Progenitor cell of endocrine pancreas (in vitro differentiated cells): ENCODE measurements around the gene KLF9. TPM values are rescaled to one million over a fixed set of nuclear protein-coding genes. Genes with fewer than 3 reads are reported as not detected.

Experiments used
- DNase-seq: peaks from one replicate; pipeline ENCODE4 v3.0.0; 2021; ENCODE audit warnings: low spot score; ENCODE audit not compliant: unreplicated experiment
- H3K27ac Mint-ChIP-seq: 2 replicates; pipeline ENCODE4 v1.8.0; 2021; ENCODE audit warnings: mild to moderate bottlenecking, moderate library complexity, mixed read lengths
- H3K27me3 Mint-ChIP-seq: 2 replicates; pipeline ENCODE4 v1.8.0; 2021; ENCODE audit warnings: mixed read lengths
- H3K36me3 Mint-ChIP-seq: 2 replicates; pipeline ENCODE4 v1.8.0; 2022; ENCODE audit warnings: mixed read lengths; ENCODE audit not compliant: insufficient read depth
- H3K4me1 Mint-ChIP-seq: 2 replicates; pipeline ENCODE4 v1.8.0; 2021; ENCODE audit warnings: low read depth, mixed read lengths
- H3K4me3 Mint-ChIP-seq: 2 replicates; pipeline ENCODE4 v1.8.0; 2021; ENCODE audit warnings: low read depth, mild to moderate bottlenecking, moderate library complexity, mixed read lengths
- H3K9me3 Mint-ChIP-seq: 2 replicates; pipeline ENCODE4 v1.8.0; 2021; ENCODE audit warnings: low read depth, mixed read lengths
- CTCF ChIP-seq: fragments of 200-600 bp; sonication (generic); IDR thresholded peaks from one replicate; pipeline ENCODE4 v1.5.0; 2021; ENCODE audit warnings: antibody characterized with exemption, mild to moderate bottlenecking; ENCODE audit not compliant: unreplicated experiment
- total RNA-seq: library from RNA; stranded (reverse); gene quantifications from 2 replicates; pipeline ENCODE4 v1.2.1, GENCODE V29; 2021

Gene KLF9
- total RNA-seq, 1 donor from 2014 or later = 0.57 TPM

GRCh38 chr9:70419556-70420440 lies 5.3 kb upstream of the KLF9 start:
- Mint-ChIP-seq H3K4me3 (peak overlapping the region; percentile 70), H3K4me1 (peaks cover 15% of the 10 kb centered on the region), H3K27me3 (peaks cover 40% of the 10 kb centered on the region), H3K9me3 (no peaks in the 10 kb centered on the region), H3K27ac (peak overlapping the region; percentile 100), H3K36me3 (no peaks in the 10 kb centered on the region)
- DNase-seq = peak; percentile 61
- peak; percentile 13 for TF ChIP-seq CTCF

GRCh38 chr9:70418822-70419555 lies 4.5 kb upstream of the KLF9 start:
- peak overlapping the region; percentile 70 for H3K4me3 Mint-ChIP-seq
- H3K36me3 Mint-ChIP-seq = no peaks in the 10 kb centered on the region
- peak overlapping the region; percentile 100 for H3K27ac Mint-ChIP-seq
- no peaks in the 10 kb centered on the region for H3K9me3 Mint-ChIP-seq
- TF ChIP-seq CTCF = no peak
- H3K4me1 Mint-ChIP-seq = peaks cover 17% of the 10 kb centered on the region
- peaks cover 44% of the 10 kb centered on the region for H3K27me3 Mint-ChIP-seq
- peak; percentile 68 for DNase-seq

GRCh38 chr9:70415476-70415875 lies 1.0 kb upstream of the KLF9 start:
- Mint-ChIP-seq H3K36me3 (no peaks in the 10 kb centered on the region), H3K9me3 (no peaks in the 10 kb centered on the region), H3K4me3 (no peak overlapping the region), H3K4me1 (peaks cover 7% of the 10 kb centered on the region), H3K27me3 (peaks cover 57% of the 10 kb centered on the region), H3K27ac (no peak overlapping the region)
- no peak for TF ChIP-seq CTCF
- DNase-seq = no peak

- Mint-ChIP-seq H3K36me3 (no peaks in the 10 kb centered on the region), H3K27me3 (peaks cover 62% of the 10 kb centered on the region), H3K27ac (no peak overlapping the region), H3K4me1 (peaks cover 7% of the 10 kb centered on the region), H3K4me3 (no peak overlapping the region), H3K9me3 (no peaks in the 10 kb centered on the region)
- no peak for DNase-seq
- TF ChIP-seq CTCF = no peak
Observed at GRCh38 chr9:70415041-70415440, 584 bp upstream of the KLF9 start.

GRCh38 chr9:70413464-70413798 lies 1.0 kb downstream of the KLF9 start:
- peak; percentile 14 for DNase-seq
- H3K27me3 Mint-ChIP-seq = peaks cover 66% of the 10 kb centered on the region

More at GRCh38 chr9:70413464-70413798, 1.0 kb downstream of the KLF9 start:
- Mint-ChIP-seq H3K27ac (peak overlapping the region; percentile 89), H3K4me1 (peaks cover 6% of the 10 kb centered on the region), H3K9me3 (no peaks in the 10 kb centered on the region), H3K36me3 (no peaks in the 10 kb centered on the region), H3K4me3 (peak overlapping the region; percentile 79)
- no peak for TF ChIP-seq CTCF
